ENCODE data around the gene CRYZL1. TPM values are rescaled to one million over a fixed set of nuclear protein-coding genes. Genes with fewer than 3 reads are reported as not detected.
"Not testable (repeated sequence)": the region's sequence is repeated elsewhere in the genome, so short reads cannot be mapped to it uniquely, and the experiment has no call there.

The CRYZL1 gene
- total RNA-seq, 1 donor from 2014 or later, result 24.9 TPM

- no peak for TF ChIP-seq CTCF (IDR thresholded peaks at IDR 0.05; ENCODE audit: borderline replicate concordance)
- Histone ChIP-seq H3K27me3 (ENCODE audit: low read depth) (no peaks in the 10 kb centered on the region), H3K4me1 (no peaks in the 10 kb centered on the region), H3K36me3 (peaks cover 49% of the 10 kb centered on the region), H3K9me3 (replicated peaks) (no peaks in the 10 kb centered on the region), H3K27ac (replicated peaks) (no peak overlapping the region), H3K4me3 (no peak overlapping the region)
- intact Hi-C loops (cut with micrococcal nuclease), result no loop called here
- no peak for DNase-seq
Measured at GRCh38 chr21:33622253-33622652, 19.3 kb downstream of the CRYZL1 start.

- no peak for TF ChIP-seq CTCF (IDR thresholded peaks at IDR 0.05; ENCODE audit: borderline replicate concordance)
- Histone ChIP-seq H3K27me3 (ENCODE audit: low read depth) (no peaks in the 10 kb centered on the region), H3K9me3 (replicated peaks) (no peaks in the 10 kb centered on the region), H3K27ac (replicated peaks) (no peak overlapping the region), H3K4me1 (no peaks in the 10 kb centered on the region), H3K4me3 (no peak overlapping the region), H3K36me3 (peaks cover 63% of the 10 kb centered on the region)
- intact Hi-C loops (cut with micrococcal nuclease), result no loop called here
- DNase-seq, result no peak
Measured at GRCh38 chr21:33619726-33620125, 21.8 kb downstream of the CRYZL1 start.

GRCh38 chr21:33618407-33618806 is 23.1 kb downstream of the CRYZL1 start:
- Histone ChIP-seq H3K4me3 (no peak overlapping the region), H3K27ac (replicated peaks) (no peak overlapping the region), H3K36me3 (peaks cover 61% of the 10 kb centered on the region), H3K4me1 (no peaks in the 10 kb centered on the region), H3K27me3 (ENCODE audit: low read depth) (no peaks in the 10 kb centered on the region), H3K9me3 (replicated peaks) (no peaks in the 10 kb centered on the region)
- intact Hi-C loops (cut with micrococcal nuclease), result no loop called here
- DNase-seq, result no peak
- TF ChIP-seq CTCF (IDR thresholded peaks at IDR 0.05; ENCODE audit: borderline replicate concordance), result no peak

GRCh38 chr21:33617565-33617964 is 24.0 kb downstream of the CRYZL1 start:
- H3K4me3 ChIP-seq; H3K27ac ChIP-seq (replicated peaks); H3K4me1 ChIP-seq; H3K27me3 ChIP-seq (ENCODE audit: low read depth); H3K9me3 ChIP-seq (replicated peaks); DNase-seq; intact Hi-C loops (cut with micrococcal nuclease): not testable (repeated sequence)
- peaks cover 61% of the 10 kb centered on the region for H3K36me3 ChIP-seq

- TF ChIP-seq CTCF (IDR thresholded peaks at IDR 0.05; ENCODE audit: borderline replicate concordance), result no peak
- H3K27ac ChIP-seq (replicated peaks), result no peak overlapping the region
- no peaks in the 10 kb centered on the region for H3K4me1 ChIP-seq
- no peaks in the 10 kb centered on the region for H3K9me3 ChIP-seq (replicated peaks)
- no peak overlapping the region for H3K4me3 ChIP-seq
- no peaks in the 10 kb centered on the region for H3K27me3 ChIP-seq (ENCODE audit: low read depth)
- peaks cover 65% of the 10 kb centered on the region for H3K36me3 ChIP-seq
- intact Hi-C loops (cut with micrococcal nuclease), result no loop called here
- no peak for DNase-seq
Measured at GRCh38 chr21:33611006-33611744, 30.4 kb downstream of the CRYZL1 start.

- Histone ChIP-seq H3K4me3 (no peak overlapping the region), H3K27me3 (ENCODE audit: low read depth) (no peaks in the 10 kb centered on the region), H3K27ac (replicated peaks) (no peak overlapping the region), H3K36me3 (peaks cover 56% of the 10 kb centered on the region), H3K9me3 (replicated peaks) (no peaks in the 10 kb centered on the region), H3K4me1 (no peaks in the 10 kb centered on the region)
- no peak for TF ChIP-seq CTCF (IDR thresholded peaks at IDR 0.05; ENCODE audit: borderline replicate concordance)
- DNase-seq, result no peak
- intact Hi-C loops (cut with micrococcal nuclease), result no loop called here
Measured at GRCh38 chr21:33608559-33608958, 33.0 kb downstream of the CRYZL1 start.
